HepG2 (cell line): ENCODE data around the gene CEACAM8. TPM values are rescaled to one million over a fixed set of nuclear protein-coding genes. Genes with fewer than 3 reads are reported as not detected.
"Not testable (repeated sequence)": the region's sequence is repeated elsewhere in the genome, so short reads cannot be mapped to it uniquely, and the experiment has no call there.

Source experiments
- ATAC-seq: fragments of 200-7000 bp; cut with Tn5 transposase; 3 replicates; pipeline ENCODE4 v1.9.1; 2020; ENCODE audit warnings: mild to moderate bottlenecking, moderate library complexity
- Bru-seq: library from RNA; stranded (reverse); fragments of 400-500 nt; gene quantifications from one replicate; lab custom pipeline; 2021; lab: Mats Ljungman, UMichigan
- BruChase-seq, 2 experiments: library from RNA; stranded (reverse); fragments of 400-500 nt; gene quantifications; one replicate each; lab custom pipeline; 2021; lab: Mats Ljungman, UMichigan
- BruUV-seq: library from RNA; stranded (reverse); fragments of 400-500 nt; replicated peaks from 2 replicates; lab custom pipeline; 2021; lab: Mats Ljungman, UMichigan
- CTCF ChIA-PET: fragments of 300-600 bp; formaldehyde crosslinking; extraction: SDS; loops from one replicate; lab custom pipeline; 2021; ENCODE audit warnings: low total read pairs, inconsistent platforms, low intra/inter-chr PET ratio; lab: Yijun Ruan, JAX
- POLR2A ChIA-PET: fragments of 350-600 bp; sonication (Branson Sonifier 250); formaldehyde crosslinking; loops from one replicate; lab custom pipeline; 2020; ENCODE audit warnings: antibody characterized with exemption, inconsistent platforms; lab: Yijun Ruan, JAX
- DNase-seq: peaks from one replicate; pipeline ENCODE4 v3.0.0-alpha.2; 2015; ENCODE audit warnings: low spot score
- FAIRE-seq: peaks from 3 replicates; lab custom pipeline; 2011; peaks lifted over from hg19 to GRCh38; lab: Jason Lieb, UNC
- H2AFZ ChIP-seq: one replicate; pipeline ENCODE4 v1.6.1; 2011; ENCODE audit warnings: low read length, inconsistent platforms
- H3K27ac ChIP-seq: fragments of 300-600 bp; 3 replicates; pipeline ENCODE4 v1.8.0; 2011; ENCODE audit warnings: mixed run types, mild to moderate bottlenecking, mixed read lengths, low read length, inconsistent platforms; ENCODE audit not compliant: insufficient read depth; ENCODE audit errors: extremely low read length
- H3K27me3 ChIP-seq, 2 experiments: fragments of 200-600 bp in 1 of 2; 2 replicates in 1 of 2; 3 replicates in 1 of 2; pipeline versions ENCODE4 v1.6.0 to v1.8.0; 2011; ENCODE audit warnings: low read length in 2 of 2, mild to moderate bottlenecking in 2 of 2, moderate library complexity in 2 of 2, inconsistent platforms in 1 of 2; ENCODE audit not compliant: insufficient read depth in 2 of 2, control insufficient read depth in 1 of 2
- H3K36me3 ChIP-seq, 2 experiments: fragments of 200-600 bp in 1 of 2; replicated peaks in 1 of 2; 2 replicates in 1 of 2; 3 replicates in 1 of 2; pipeline versions ENCODE4 v1.5.1 to v1.8.0; 2011; ENCODE audit warnings: low read length in 2 of 2, inconsistent platforms in 1 of 2; ENCODE audit not compliant: insufficient read depth in 2 of 2, control insufficient read depth in 1 of 2
- H3K4me1 ChIP-seq: 2 replicates; pipeline ENCODE4 v1.5.1; 2012; ENCODE audit warnings: low read length, inconsistent platforms; ENCODE audit not compliant: insufficient read depth
- H3K4me2 ChIP-seq: 2 replicates; pipeline ENCODE4 v1.6.0; 2011; ENCODE audit warnings: low read depth, low read length, inconsistent platforms
- H3K4me3 ChIP-seq, 3 experiments: fragments of 200-600 bp in 1 of 3; sonication (generic), shearing (Covaris generic) in 1 of 3; replicated peaks in 1 of 3; 2 replicates each; pipeline ENCODE4 v1.5.1; 2011 to 2016; ENCODE audit warnings: low read length in 3 of 3, inconsistent platforms in 2 of 3, low read depth in 2 of 3, mild to moderate bottlenecking in 2 of 3, control low read depth in 1 of 3, mixed read lengths in 1 of 3; ENCODE audit not compliant: insufficient read depth in 1 of 3
- H3K79me2 ChIP-seq: one replicate; pipeline ENCODE4 v1.6.1; 2011; ENCODE audit warnings: low read length, inconsistent platforms; ENCODE audit not compliant: insufficient read depth
- H3K9ac ChIP-seq: 2 replicates; pipeline ENCODE4 v1.6.0; 2011; ENCODE audit warnings: mild to moderate bottlenecking, low read depth, low read length, inconsistent platforms; ENCODE audit not compliant: insufficient read depth
- H3K9me3 ChIP-seq: 2 replicates; pipeline ENCODE4 v1.5.1; 2012; ENCODE audit warnings: mild to moderate bottlenecking, low read length
- H4K20me1 ChIP-seq: 2 replicates; pipeline ENCODE4 v1.6.0; 2011; ENCODE audit warnings: inconsistent platforms, mild to moderate bottlenecking, low read length, moderate library complexity; ENCODE audit not compliant: insufficient read depth
- CTCF ChIP-seq: sonication (generic); formaldehyde crosslinking; IDR thresholded peaks from 2 replicates; pipeline ENCODE4 v1.5.0; 2020; ENCODE audit warnings: mild to moderate bottlenecking, missing genetic modification reagents, moderate library complexity
- ZNF101 ChIP-seq: sonication (generic); formaldehyde crosslinking; IDR thresholded peaks from 2 replicates; pipeline ENCODE4 v1.4.0; 2020; ENCODE audit warnings: mild to moderate bottlenecking, low read depth, missing genetic modification reagents, borderline replicate concordance
- WGBS: methylation state at CpG from one replicate; pipeline ENCODE4 v1.1.6; 2017; ENCODE audit warnings: low lambda C conversion rate; 5-methylcytosine and 5-hydroxymethylcytosine counted together
- in situ Hi-C: cut with HindIII; loops from 2 replicates; pipeline ENCODE4 v1.10.0; 2017; ENCODE audit warnings: low pct_unique_long_range_greater_than_20kb; ENCODE audit not compliant: extremely low pct_ligation_motif_present
- intact Hi-C: fragments of 100-400 bp; cut with micrococcal nuclease; formaldehyde crosslinking; loops from one replicate; pipeline ENCODE4 v1.10.0; 2022; ENCODE audit not compliant: unreplicated experiment
- long read RNA-seq, 2 experiments: library from RNA in 1 of 2; library from polyadenylated mRNA in 1 of 2; stranded (forward) in 1 of 2; unstranded in 1 of 2; transcript quantifications; one replicate each; pipeline ENCODE4 v2.0.0, GENCODE V29; 2019 to 2022
- polyA minus RNA-seq, 3 experiments: library from RNA; depleted of rRNA, polyadenylated mRNA; stranded (reverse); fragments of >200 nt; gene quantifications; 2 replicates each; pipeline ENCODE4 v1.2.3, GENCODE V29; 2011; ENCODE audit warnings: low replicate concordance in 1 of 3
- polyA plus RNA-seq, 8 experiments: library from polyadenylated mRNA; depleted of rRNA in 3 of 8; stranded (reverse) in 7 of 8; unstranded in 1 of 8; fragments of >200 nt; fragmentation: Illumina TruSeq in 4 of 8; extraction: Trizol in 4 of 8; gene quantifications; 2 replicates each; pipeline versions ENCODE4 v1.2.1 to v1.2.3, GENCODE V29; 2011 to 2016; ENCODE audit warnings: low read depth in 4 of 8, missing spikeins in 1 of 8, mixed read lengths in 1 of 8; ENCODE audit not compliant: insufficient read depth in 1 of 8
- total RNA-seq, 5 experiments: library from RNA; depleted of rRNA; stranded (reverse); fragments of >200 nt; fragmentation: Illumina TruSeq; extraction: Trizol; gene quantifications; 2 replicates each; pipeline ENCODE4 v1.2.3, GENCODE V29; 2016; ENCODE audit warnings: low read depth in 1 of 5

CEACAM8 gene
- total RNA-seq (2016; rRNA removed; fragmentation: Illumina TruSeq; extraction: Trizol) (not detected in 2 replicates), polyA plus RNA-seq (2011; rRNA removed) (not detected in 2 replicates), polyA minus RNA-seq (2011; rRNA and poly(A)+ RNA removed; ENCODE audit: low replicate concordance) (not detected in 2 replicates), Bru-seq, nascent RNA (percentile 5 among the genes with signal in this experiment), BruChase-seq, experiment 1, labeled RNA remaining after a 6-hour chase (not detected), BruChase-seq, experiment 2, labeled RNA remaining after a 2-hour chase (not detected)
- total RNA-seq (2016; cell fraction: cytosol; rRNA removed; fragmentation: Illumina TruSeq; extraction: Trizol; ENCODE audit: low read depth), result not detected in 2 replicates
- not detected in 2 replicates for total RNA-seq (2016; cell fraction: insoluble cytoplasmic fraction; rRNA removed; fragmentation: Illumina TruSeq; extraction: Trizol)
- not detected in 2 replicates for total RNA-seq (2016; cell fraction: membrane; rRNA removed; fragmentation: Illumina TruSeq; extraction: Trizol)
- not detected in 2 replicates for total RNA-seq (2016; cell fraction: nucleus; rRNA removed; fragmentation: Illumina TruSeq; extraction: Trizol)
- not detected in 2 replicates for polyA plus RNA-seq (2011; cell fraction: cytosol; rRNA removed)
- polyA plus RNA-seq (2011; cell fraction: nucleus; rRNA removed), result not detected in 2 replicates
- polyA plus RNA-seq (2012), result not detected in 2 replicates
- polyA plus RNA-seq (2016; cell fraction: cytosol; fragmentation: Illumina TruSeq; extraction: Trizol; ENCODE audit: low read depth), result not detected in 2 replicates
- polyA plus RNA-seq (2016; cell fraction: insoluble cytoplasmic fraction; fragmentation: Illumina TruSeq; extraction: Trizol; ENCODE audit: low read depth), result not detected in 2 replicates
- polyA plus RNA-seq (2016; cell fraction: membrane; fragmentation: Illumina TruSeq; extraction: Trizol; ENCODE audit: low read depth), result not detected in 2 replicates
- not detected in 2 replicates for polyA plus RNA-seq (2016; cell fraction: nucleus; fragmentation: Illumina TruSeq; extraction: Trizol; ENCODE audit: insufficient read depth, low read depth)
- not detected in 2 replicates for polyA minus RNA-seq (2011; cell fraction: cytosol; rRNA and poly(A)+ RNA removed)
- not detected in 2 replicates for polyA minus RNA-seq (2011; cell fraction: nucleus; rRNA and poly(A)+ RNA removed)
- long read RNA-seq, experiment 1, result 0 reads
- long read RNA-seq, experiment 2, result 0 reads

GRCh38 chr19:42594617-42595489, at the start of gene CEACAM8:
Gene CEACAM8, minus strand, starts transcription at chr19:42594924. Its CDS starts 96 bp downstream, at chr19:42594828.
- no peak for TF ChIP-seq ZNF101
- TF ChIP-seq CTCF (CRISPR knock-in tag), result peak; percentile 24
- H3K9ac ChIP-seq, result no peak within 1 kb of the TSS
- no peaks in the 10 kb centered on the region for H3K9me3 ChIP-seq
- CTCF ChIA-PET, result no interaction called here
- 20% methylated on average over 10 of the region's 10 CpGs for WGBS
- intact Hi-C loops (no loop called here), in situ Hi-C loops (no loop called here)
- H3K36me3 ChIP-seq, result no peaks in the 10 kb centered on the region
- no peak within 1 kb of the TSS for H3K4me3 ChIP-seq
- H3K27ac ChIP-seq, result no peak within 1 kb of the TSS
- ATAC-seq (no peak; the same call in 2 of the 3 replicates), DNase-seq (no peak), FAIRE-seq (no peak)
- no peaks in the 10 kb centered on the region for H3K4me1 ChIP-seq
- H2AFZ ChIP-seq, result no peak within 1 kb of the TSS
- no peaks in the 10 kb centered on the region for H4K20me1 ChIP-seq
- H3K4me2 ChIP-seq, result no peak within 1 kb of the TSS
- peaks cover 1 to 15% of the 10 kb centered on the region in 2 experiments; a peak in 2 of 5 replicates for H3K27me3 ChIP-seq
- no peaks in the 10 kb centered on the region for H3K79me2 ChIP-seq
- POLR2A ChIA-PET, result no interaction called here
- BruUV-seq, result no TSS peak

- intact Hi-C loops, DNase-seq, POLR2A ChIA-PET, H3K27ac ChIP-seq, in situ Hi-C loops, H2AFZ ChIP-seq, H3K9me3 ChIP-seq, H3K4me1 ChIP-seq, H3K9ac ChIP-seq, H3K4me2 ChIP-seq, H4K20me1 ChIP-seq, H3K4me3 ChIP-seq, H3K79me2 ChIP-seq, CTCF ChIA-PET, FAIRE-seq, ATAC-seq, H3K36me3 ChIP-seq, H3K27me3 ChIP-seq, BruUV-seq: not testable (repeated sequence)
- 79% methylated on average over 6 of the region's 58 CpGs for WGBS
Measured at GRCh38 chr19:42639324-42640092, 44.8 kb upstream of the CEACAM8 start.
